ENCODE results near the gene FUT1.

The FUT1 gene

GRCh38 chr19:48738557-48739403, 13.7 kb downstream of the FUT1 start:
- peak; percentile 42 for DNase-seq (ENCODE audit: low read depth)

GRCh38 chr19:48737360-48737998, 15.0 kb downstream of the FUT1 start:
- TF ChIP-seq CTCF (conservative IDR thresholded peaks at IDR 0.05; ENCODE audit: low read depth, low read length) = no peak
- no peak overlapping the region for H3K4me3 ChIP-seq (ENCODE audit: low read length)
- DNase-seq (ENCODE audit: low read depth) = no peak

More at GRCh38 chr19:48738557-48739403, 13.7 kb downstream of the FUT1 start:
- peak overlapping the region; percentile 29 for H3K4me3 ChIP-seq (ENCODE audit: low read length)
- no peak for TF ChIP-seq CTCF (conservative IDR thresholded peaks at IDR 0.05; ENCODE audit: low read depth, low read length)

GRCh38 chr19:48735031-48735615, 17.3 kb downstream of the FUT1 start:
- DNase-seq (ENCODE audit: low read depth) = no peak

GRCh38 chr19:48734625-48735024, 17.8 kb downstream of the FUT1 start:
- TF ChIP-seq CTCF (conservative IDR thresholded peaks at IDR 0.05; ENCODE audit: low read depth, low read length) = no peak
- DNase-seq (ENCODE audit: low read depth) = no peak
- H3K4me3 ChIP-seq (ENCODE audit: low read length) = no peak overlapping the region

More at GRCh38 chr19:48735031-48735615, 17.3 kb downstream of the FUT1 start:
- H3K4me3 ChIP-seq (ENCODE audit: low read length) = peak overlapping the region; percentile 50
- TF ChIP-seq CTCF (conservative IDR thresholded peaks at IDR 0.05; ENCODE audit: low read depth, low read length) = no peak

- no peak for TF ChIP-seq CTCF (conservative IDR thresholded peaks at IDR 0.05; ENCODE audit: low read depth, low read length)
- no peak for DNase-seq (ENCODE audit: low read depth)
- H3K4me3 ChIP-seq (ENCODE audit: low read length) = no peak overlapping the region
Observed at GRCh38 chr19:48731452-48731851, 21.0 kb downstream of the FUT1 start.

GRCh38 chr19:48728911-48729664, 23.4 kb downstream of the FUT1 start:
- DNase-seq (ENCODE audit: low read depth) = no peak
- TF ChIP-seq CTCF (conservative IDR thresholded peaks at IDR 0.05; ENCODE audit: low read depth, low read length) = no peak
- H3K4me3 ChIP-seq (ENCODE audit: low read length) = no peak overlapping the region

Measured in retinal pigment epithelial cell (primary cell).